HG03442 (cell line): Measurements from ENCODE around the gene REEP6.
"Not testable (repeated sequence)": the region's sequence is repeated elsewhere in the genome, so short reads cannot be mapped to it uniquely, and the experiment has no call there.

ENCODE experiments used
- ATAC-seq: cut with Tn5 transposase; IDR thresholded peaks from one replicate; pipeline ENCODE4 v1.9.1; 2021; ENCODE audit warnings: mild to moderate bottlenecking, moderate library complexity; ENCODE audit not compliant: unreplicated experiment

The REEP6 gene

GRCh38 chr19:1522061-1522460 lies 31.1 kb downstream of the REEP6 start:
- no peak for ATAC-seq

DNA sequence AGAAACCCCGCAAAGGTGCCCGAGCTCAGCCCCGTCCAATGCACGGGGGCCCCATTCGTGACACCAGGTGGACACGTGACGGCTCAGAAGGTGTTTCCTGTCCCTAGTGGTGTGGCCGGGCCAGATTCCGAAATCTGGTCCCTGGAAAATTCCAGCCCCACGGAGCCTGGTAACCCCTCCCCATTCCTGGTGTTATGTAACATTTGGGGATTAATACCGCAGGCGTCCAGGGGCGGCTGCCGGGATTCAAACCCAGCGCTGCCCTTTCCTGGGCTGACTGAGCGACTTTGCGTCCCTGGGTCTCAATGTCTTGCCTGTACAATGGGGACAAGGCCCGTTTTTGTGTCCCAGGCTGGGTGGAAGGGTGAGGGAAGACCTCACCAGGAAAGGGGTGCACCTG lies 31.9 kb downstream of the REEP6 start:
- no peak for ATAC-seq

DNA sequence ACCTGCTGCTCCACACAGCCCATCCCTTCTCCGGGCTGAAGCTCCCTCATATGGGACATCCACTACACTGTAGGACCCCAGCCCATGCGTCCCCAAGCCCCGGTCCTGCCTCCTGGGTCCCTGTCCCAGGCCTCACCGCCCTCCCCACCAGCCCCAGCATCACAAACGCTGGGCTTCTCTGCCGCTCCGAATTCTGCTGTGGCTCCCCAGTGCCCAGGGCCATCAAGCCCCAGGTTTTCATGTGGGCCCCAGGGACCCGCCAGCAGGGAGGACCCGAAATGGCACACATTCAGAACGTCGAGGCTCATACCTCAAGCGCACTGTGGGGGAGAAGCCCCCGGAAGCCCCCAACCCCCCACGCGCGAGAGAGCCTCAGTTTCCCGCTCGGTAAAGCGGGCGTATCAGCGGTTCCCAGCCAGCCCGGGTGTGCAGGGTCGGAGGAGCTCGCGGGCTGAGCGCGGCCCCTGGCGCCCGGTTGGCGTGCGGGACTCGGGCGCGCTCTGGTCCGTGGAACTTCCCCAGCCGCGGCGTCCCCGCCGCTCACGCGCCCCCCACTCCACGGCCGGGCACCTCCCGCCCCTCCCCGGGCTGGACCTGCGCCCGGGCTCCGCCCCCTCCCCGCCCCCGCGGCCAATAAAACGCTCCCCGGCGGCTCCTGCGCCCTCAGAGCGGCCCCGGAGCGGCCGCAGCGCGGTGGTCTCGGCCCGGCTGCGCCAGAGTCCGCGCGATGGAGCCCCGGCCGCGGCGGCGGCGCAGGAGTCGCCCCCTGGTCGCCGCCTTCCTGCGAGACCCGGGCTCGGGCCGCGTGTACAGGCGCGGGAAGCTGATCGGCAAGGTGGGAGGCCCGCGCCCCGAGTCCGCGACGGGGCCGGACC lies 32.7 kb downstream of the REEP6 start, which contains the start of gene PLK5:
PLK5 (plus strand) TSS at position 666 of the 875 bp plus-strand sequence. CDS start 2,920 bp downstream, outside the sequence.
- no peak for ATAC-seq

GRCh38 chr19:1524287-1524971 lies 33.4 kb downstream of the REEP6 start:
- ATAC-seq, result no peak

- no peak for ATAC-seq
Measured at GRCh38 chr19:1524972-1525325, 34.0 kb downstream of the REEP6 start.

GRCh38 chr19:1525343-1525742 lies 34.4 kb downstream of the REEP6 start:
- no peak for ATAC-seq

DNA sequence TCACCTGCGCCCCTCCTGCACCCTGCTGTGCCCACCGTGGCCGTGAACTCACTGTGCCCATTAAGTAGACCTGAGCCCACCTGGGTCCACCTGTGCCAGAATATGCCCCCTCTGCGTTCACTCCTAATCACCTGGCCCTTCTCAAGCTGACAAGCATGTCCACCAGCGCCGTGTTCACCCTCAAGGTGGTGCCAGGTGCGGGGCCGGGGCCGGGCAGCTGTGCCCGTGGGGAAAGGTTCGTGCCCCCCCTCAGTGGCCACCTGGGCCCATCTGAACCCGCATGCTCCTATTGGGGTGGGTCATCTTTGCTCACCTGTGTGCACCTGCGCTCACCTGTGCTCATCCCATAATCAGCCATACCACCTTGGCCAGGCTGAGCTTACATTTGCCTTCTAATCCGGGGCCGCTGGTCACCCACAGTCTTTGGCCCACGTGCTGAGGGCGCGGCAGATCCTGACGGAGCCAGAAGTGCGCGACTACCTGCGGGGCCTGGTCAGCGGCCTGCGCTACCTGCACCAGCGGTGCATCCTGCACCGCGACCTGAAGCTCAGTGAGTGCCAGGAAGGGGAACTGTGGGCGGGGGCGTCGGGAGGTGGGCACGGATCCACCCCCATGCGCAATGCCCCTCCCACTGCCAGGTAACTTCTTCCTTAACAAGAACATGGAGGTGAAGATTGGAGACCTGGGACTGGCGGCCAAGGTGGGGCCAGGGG lies 35.2 kb downstream of the REEP6 start:
- no peak for ATAC-seq

GRCh38 chr19:1526979-1527649 lies 36.1 kb downstream of the REEP6 start:
- no peak for ATAC-seq

GRCh38 chr19:1527650-1528309 lies 36.8 kb downstream of the REEP6 start:
- no peak for ATAC-seq

DNA sequence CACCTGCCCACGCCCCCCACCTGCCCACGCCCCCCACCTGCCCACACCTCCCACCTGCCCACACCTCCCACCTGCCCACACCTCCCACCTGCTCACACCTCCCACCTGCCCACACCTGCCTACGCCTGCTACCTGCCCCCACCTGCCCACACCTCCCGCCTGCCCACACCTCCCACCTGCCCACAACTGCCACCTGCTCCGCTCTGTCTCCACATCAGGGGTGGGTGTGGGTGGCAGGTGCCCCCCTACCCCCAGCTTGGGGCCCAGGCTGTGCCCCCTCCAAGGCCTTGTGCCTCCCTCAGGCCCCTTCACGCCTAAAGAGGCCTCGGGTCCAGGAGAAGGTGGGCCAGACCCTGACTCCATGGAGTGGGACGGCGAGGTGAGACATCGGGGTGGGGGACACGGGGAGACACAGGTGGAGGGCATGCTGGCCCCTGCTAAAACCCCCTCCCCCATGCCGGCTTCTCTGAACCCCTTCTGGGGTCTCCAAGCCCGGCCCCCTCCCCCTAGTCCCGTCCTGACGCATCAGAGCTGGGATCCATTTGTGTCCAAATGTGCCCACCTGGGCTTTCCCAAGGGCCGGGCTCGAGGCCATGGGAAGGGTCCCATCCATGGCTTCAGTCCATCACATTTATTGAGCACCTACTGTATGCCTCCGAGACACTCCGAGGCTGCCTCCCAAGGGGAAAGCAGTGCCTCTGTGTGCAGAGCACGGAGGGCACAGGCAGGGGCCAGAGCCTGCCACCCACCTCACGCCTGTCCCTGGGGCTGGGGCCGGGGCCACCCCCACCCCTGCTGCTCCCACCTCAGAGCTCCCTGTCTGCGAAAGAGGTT lies 37.8 kb downstream of the REEP6 start:
- no peak for ATAC-seq

DNA sequence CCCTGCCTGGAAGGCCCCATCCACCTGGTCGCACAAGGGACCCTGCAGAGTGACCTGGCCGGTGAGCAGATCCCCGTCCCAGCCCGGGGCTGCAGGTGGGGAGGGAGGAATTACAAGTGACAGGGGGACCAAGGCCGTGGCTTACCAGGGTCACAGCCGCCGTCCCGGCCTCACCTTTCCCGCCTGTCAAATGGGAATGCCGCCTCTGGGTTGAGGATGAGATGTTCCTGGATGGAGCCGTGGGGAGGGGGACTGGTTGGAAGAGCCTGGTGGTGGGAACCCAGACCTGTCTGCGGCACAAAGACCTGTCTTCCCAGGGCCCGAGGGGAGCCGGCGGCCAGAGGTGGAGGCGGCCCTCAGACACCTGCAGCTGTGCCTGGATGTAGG lies 38.4 kb downstream of the REEP6 start:
- ATAC-seq, result no peak

GRCh38 chr19:1530856-1531255 lies 39.9 kb downstream of the REEP6 start:
- ATAC-seq, result not testable (repeated sequence)

DNA sequence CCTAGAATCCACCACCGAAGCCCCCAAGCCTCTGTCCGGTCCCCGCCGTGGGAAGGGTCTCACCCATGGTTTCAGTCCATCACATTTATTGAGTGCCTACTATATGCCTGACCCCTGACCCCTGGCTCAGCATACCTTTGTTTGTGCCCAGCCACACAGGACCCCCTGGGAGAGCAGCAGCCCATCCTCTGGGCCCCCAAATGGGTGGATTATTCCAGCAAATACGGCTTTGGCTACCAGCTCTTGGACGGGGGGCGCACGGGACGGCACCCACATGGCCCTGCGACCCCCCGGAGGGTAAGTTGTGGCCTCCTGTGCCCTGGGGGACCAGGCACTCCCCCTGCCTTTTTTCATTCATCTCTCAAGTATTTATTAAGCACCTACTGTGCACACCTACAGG lies 40.6 kb downstream of the REEP6 start:
- no peak for ATAC-seq

GRCh38 chr19:1532003-1532402 lies 41.0 kb downstream of the REEP6 start:
- no peak for ATAC-seq

DNA sequence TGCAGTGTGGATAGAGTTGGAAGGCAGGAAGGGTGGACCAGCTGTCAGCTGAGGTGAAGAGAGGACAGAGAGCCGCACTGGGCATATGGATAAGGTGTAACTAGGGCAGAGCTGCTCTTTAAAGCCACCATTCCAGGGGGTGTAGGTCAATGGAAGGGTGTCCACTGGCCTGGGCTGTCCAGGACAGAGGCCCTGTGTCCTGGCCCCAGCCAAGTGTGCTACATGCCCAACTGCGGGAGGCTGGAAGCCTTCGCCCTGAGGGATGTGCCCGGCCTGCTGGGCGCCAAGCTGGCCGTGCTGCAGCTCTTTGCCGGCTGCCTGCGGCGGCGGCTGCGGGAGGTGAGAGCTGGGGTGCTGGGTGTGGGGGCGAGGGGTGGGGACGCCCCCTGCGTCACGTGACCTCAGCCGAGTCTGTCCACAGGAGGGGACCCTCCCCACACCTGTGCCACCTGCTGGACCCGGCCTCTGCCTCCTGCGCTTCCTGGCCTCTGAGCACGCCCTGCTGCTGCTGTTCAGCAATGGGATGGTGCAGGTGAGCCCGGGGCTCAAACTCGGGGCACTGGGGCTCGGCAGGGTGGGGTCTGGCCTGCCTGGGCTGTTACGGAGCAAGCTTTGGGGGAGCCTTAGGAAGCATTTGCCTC lies 42.6 kb downstream of the REEP6 start:
- ATAC-seq, result no peak

- no peak for ATAC-seq
Measured at GRCh38 chr19:1534972-1535371, 44.0 kb downstream of the REEP6 start.

DNA sequence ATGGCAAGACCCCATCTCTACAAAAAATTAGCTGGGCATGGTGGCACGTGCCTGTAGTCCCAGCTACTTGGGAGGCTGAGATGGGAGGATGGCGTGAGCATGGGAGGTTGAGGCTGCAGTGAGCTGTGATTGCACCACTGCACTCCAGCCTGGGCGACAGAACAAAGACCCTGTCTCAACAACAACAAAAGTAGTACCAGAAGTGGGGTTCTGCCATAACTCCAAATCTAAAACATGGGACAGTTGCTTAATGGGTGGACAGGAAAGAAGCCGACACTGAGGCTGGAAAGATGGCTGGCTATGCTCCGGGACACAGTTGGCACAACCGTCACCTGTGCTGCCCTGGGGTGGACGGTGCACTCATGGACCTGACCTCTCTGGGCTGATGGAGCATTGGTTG lies 44.7 kb downstream of the REEP6 start:
- ATAC-seq, result not testable (repeated sequence)

- no peak for ATAC-seq
Measured at GRCh38 chr19:1538978-1539377, 48.0 kb downstream of the REEP6 start.

GRCh38 chr19:1539749-1540148 lies 48.8 kb downstream of the REEP6 start:
- not testable (repeated sequence) for ATAC-seq
